ENCODE measurements around the gene KDM2B. TPM values are rescaled to one million over a fixed set of nuclear protein-coding genes. Genes with fewer than 3 reads are reported as not detected.

KDM2B gene
- total and polyA plus RNA-seq, 2 donors (not counting 3 experiments of a cell fraction or from before 2014, with no cell fraction given): 26.8 to 37.3 TPM

- no peak overlapping the region for H3K4me2 ChIP-seq (ENCODE audit: insufficient read depth, low read length)
- no peaks in the 10 kb centered on the region for H3K4me1 ChIP-seq (ENCODE audit: control insufficient read depth, extremely low read depth, insufficient read depth, low read length)
- peaks cover 0 to 2% of the 10 kb centered on the region in 2 experiments for H3K36me3 ChIP-seq (ENCODE audit: control insufficient read depth in 2 of 2, extremely low read depth in 1 of 2, insufficient read depth in 2 of 2, low read length in 2 of 2)
- no peak overlapping the region for H3K27ac ChIP-seq (ENCODE audit: insufficient read depth, low read depth, low read length)
- H3K4me3 ChIP-seq (replicated peaks in 1 of 3; ENCODE audit: insufficient read depth in 1 of 3, low read depth in 1 of 3, low read length in 3 of 3): no peak overlapping the region
- no peaks in the 10 kb centered on the region for H3K79me2 ChIP-seq (ENCODE audit: control insufficient read depth, insufficient read depth, low read length)
- no peaks in the 10 kb centered on the region for H4K20me1 ChIP-seq (replicated peaks; ENCODE audit: control insufficient read depth, extremely low read depth, insufficient read depth, low read length)
- POLR2A ChIA-PET: no interaction called here
- CTCF ChIA-PET: interaction anchor here (0.9 kb wide), 1 partner anchor 29 kb away, joined by 3 read pairs; no protein-coding TSS in a partner anchor
- intact Hi-C loops (cut with micrococcal nuclease) (no loop called here), dilution Hi-C loops (cut with MboI; ENCODE audit: extremely low pct_ligation_motif_present, low sequenced_read_pairs) (no loop called here)
- DNase-seq (ENCODE audit: low read depth, low spot score) (no peak), FAIRE-seq (no peak)
- H3K9ac ChIP-seq (replicated peaks; ENCODE audit: extremely low read depth, insufficient read depth, low read length): no peak overlapping the region
- TF ChIP-seq FOS (IDR thresholded peaks at IDR 0.05; ENCODE audit: borderline replicate concordance, insufficient read depth, low read length): no peak
- TF ChIP-seq JUN (IDR thresholded peaks at IDR 0.05; ENCODE audit: borderline replicate concordance, insufficient read depth, insufficient read length, low read depth): no peak
- TF ChIP-seq POLR2A (IDR thresholded peaks at IDR 0.05; ENCODE audit: low read depth, low read length): no peak
- TF ChIP-seq, protein P1, sequence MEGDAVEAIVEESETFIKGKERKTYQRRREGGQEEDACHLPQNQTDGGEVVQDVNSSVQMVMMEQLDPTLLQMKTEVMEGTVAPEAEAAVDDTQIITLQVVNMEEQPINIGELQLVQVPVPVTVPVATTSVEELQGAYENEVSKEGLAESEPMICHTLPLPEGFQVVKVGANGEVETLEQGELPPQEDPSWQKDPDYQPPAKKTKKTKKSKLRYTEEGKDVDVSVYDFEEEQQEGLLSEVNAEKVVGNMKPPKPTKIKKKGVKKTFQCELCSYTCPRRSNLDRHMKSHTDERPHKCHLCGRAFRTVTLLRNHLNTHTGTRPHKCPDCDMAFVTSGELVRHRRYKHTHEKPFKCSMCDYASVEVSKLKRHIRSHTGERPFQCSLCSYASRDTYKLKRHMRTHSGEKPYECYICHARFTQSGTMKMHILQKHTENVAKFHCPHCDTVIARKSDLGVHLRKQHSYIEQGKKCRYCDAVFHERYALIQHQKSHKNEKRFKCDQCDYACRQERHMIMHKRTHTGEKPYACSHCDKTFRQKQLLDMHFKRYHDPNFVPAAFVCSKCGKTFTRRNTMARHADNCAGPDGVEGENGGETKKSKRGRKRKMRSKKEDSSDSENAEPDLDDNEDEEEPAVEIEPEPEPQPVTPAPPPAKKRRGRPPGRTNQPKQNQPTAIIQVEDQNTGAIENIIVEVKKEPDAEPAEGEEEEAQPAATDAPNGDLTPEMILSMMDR (IDR thresholded peaks at IDR 0.05; ENCODE audit: extremely low read depth in 1 of 2, insufficient read depth in 1 of 2, low read depth in 1 of 2, low read length in 2 of 2): no peak
- no peak for TF ChIP-seq POLR2AphosphoS5 (IDR thresholded peaks at IDR 0.05; ENCODE audit: insufficient read depth, low read depth, low read length)
- TF ChIP-seq, protein P2, sequence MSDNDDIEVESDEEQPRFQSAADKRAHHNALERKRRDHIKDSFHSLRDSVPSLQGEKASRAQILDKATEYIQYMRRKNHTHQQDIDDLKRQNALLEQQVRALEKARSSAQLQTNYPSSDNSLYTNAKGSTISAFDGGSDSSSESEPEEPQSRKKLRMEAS (IDR thresholded peaks at IDR 0.05; ENCODE audit: insufficient read depth, insufficient read length): no peak
- TF ChIP-seq EZH2 (IDR thresholded peaks at IDR 0.05; ENCODE audit: borderline replicate concordance, low read depth, low read length, severe bottlenecking): no peak
- TF ChIP-seq GATA2 (IDR thresholded peaks at IDR 0.05; ENCODE audit: insufficient read depth, insufficient read length, low read depth, low read length): no peak
- TF ChIP-seq MYC (IDR thresholded peaks at IDR 0.05; ENCODE audit: low read depth, low read length): no peak
- BruUV-seq (replicated peaks): no TSS peak
- no peaks in the 10 kb centered on the region for H3K9me3 ChIP-seq (replicated peaks; ENCODE audit: control insufficient read depth, insufficient read depth, low read length)
- no peaks in the 10 kb centered on the region for H3K9me1 ChIP-seq (replicated peaks; ENCODE audit: control insufficient read depth, extremely low read depth, insufficient read depth, low read length)
- H3K27me3 ChIP-seq (ENCODE audit: control insufficient read depth in 2 of 2, insufficient read depth in 2 of 2, low read length in 2 of 2): no peaks in the 10 kb centered on the region
- no peak overlapping the region for H2AFZ ChIP-seq (ENCODE audit: low read depth, low read length)
Observed at GRCh38 chr12:121524196-121524916, 56.5 kb downstream of the KDM2B start.
